ENCODE data around the gene RUNX2. TPM values are rescaled to one million over a fixed set of nuclear protein-coding genes. Genes with fewer than 3 reads are reported as not detected.

The RUNX2 gene
- total RNA-seq, 2 experiments from 2014 or later = 8.0 to 9.3 TPM

DNA sequence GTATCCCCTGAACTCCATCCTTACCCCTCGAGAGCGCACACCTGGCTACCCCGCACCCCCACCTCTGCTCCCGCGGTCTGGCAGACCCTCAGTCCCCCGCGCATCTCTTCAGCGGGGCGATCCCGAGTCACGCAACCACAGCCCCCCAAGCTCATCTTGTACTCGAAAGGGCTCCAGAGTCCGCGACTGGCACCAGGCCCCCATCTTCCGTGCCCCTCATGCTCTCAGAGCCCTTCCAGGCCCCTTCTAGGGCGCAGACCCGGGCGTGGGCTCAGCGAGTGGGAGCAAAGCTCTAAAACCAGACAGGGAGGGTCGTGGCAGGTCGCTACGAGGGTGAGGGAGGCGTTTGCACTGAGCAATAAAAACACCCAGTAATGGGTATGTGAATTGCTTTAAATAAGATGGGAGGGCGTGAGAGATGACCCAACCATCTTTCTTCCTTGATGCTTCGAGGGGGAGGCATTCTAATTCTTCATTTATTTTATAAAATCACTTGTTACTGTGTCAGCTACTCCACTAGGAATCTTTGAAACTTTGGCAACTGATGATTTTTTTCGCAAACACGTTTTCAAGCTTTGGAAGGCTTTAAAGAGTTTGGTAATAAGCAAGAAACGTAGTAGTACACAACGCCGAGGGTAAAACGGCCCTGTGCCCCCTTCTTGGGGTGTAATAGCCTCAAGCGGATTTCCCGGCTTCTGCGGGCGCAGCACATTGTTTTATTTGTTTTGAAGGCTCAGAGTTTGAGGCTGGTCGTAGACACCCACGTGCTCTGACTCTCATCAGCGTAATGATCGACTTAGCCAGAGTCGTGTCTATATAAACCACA, 92.2 kb downstream of the RUNX2 start:
- peak overlapping the region; percentile 94 for H3K4me3 Mint-ChIP-seq
- no peaks in the 10 kb centered on the region for H3K27me3 Mint-ChIP-seq
- H3K27ac Mint-ChIP-seq = peak overlapping the region; percentile 95
- DNase-seq = peak; percentile 82
- peak; percentile 17 for ATAC-seq
- no peaks in the 10 kb centered on the region for H3K9me3 Mint-ChIP-seq
- CTCF ChIA-PET = interaction anchor here (0.6 to 3.6 kb wide), 16 partner anchors 18 to 945 kb away, joined by 3 to 16 read pairs (median 4); no protein-coding TSS in a partner anchor
- intact Hi-C loops (cut with micrococcal nuclease) = loop anchor here (5.0 kb wide), 3 partner anchors 67 to 768 kb away; no protein-coding TSS in a partner anchor
- H3K4me1 Mint-ChIP-seq (ENCODE audit: low read depth) = peaks cover 42% of the 10 kb centered on the region
- TF ChIP-seq, protein P1, sequence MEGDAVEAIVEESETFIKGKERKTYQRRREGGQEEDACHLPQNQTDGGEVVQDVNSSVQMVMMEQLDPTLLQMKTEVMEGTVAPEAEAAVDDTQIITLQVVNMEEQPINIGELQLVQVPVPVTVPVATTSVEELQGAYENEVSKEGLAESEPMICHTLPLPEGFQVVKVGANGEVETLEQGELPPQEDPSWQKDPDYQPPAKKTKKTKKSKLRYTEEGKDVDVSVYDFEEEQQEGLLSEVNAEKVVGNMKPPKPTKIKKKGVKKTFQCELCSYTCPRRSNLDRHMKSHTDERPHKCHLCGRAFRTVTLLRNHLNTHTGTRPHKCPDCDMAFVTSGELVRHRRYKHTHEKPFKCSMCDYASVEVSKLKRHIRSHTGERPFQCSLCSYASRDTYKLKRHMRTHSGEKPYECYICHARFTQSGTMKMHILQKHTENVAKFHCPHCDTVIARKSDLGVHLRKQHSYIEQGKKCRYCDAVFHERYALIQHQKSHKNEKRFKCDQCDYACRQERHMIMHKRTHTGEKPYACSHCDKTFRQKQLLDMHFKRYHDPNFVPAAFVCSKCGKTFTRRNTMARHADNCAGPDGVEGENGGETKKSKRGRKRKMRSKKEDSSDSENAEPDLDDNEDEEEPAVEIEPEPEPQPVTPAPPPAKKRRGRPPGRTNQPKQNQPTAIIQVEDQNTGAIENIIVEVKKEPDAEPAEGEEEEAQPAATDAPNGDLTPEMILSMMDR (IDR thresholded peaks at IDR 0.05) = no peak
- POLR2A ChIA-PET = interaction anchor here (0.6 to 3.4 kb wide), 7 partner anchors 12 to 1827 kb away, joined by 3 to 20 read pairs (median 3); partner anchors contain the start of gene SUPT3H
- H3K36me3 Mint-ChIP-seq (ENCODE audit: low read depth) = peaks cover 2% of the 10 kb centered on the region

DNA sequence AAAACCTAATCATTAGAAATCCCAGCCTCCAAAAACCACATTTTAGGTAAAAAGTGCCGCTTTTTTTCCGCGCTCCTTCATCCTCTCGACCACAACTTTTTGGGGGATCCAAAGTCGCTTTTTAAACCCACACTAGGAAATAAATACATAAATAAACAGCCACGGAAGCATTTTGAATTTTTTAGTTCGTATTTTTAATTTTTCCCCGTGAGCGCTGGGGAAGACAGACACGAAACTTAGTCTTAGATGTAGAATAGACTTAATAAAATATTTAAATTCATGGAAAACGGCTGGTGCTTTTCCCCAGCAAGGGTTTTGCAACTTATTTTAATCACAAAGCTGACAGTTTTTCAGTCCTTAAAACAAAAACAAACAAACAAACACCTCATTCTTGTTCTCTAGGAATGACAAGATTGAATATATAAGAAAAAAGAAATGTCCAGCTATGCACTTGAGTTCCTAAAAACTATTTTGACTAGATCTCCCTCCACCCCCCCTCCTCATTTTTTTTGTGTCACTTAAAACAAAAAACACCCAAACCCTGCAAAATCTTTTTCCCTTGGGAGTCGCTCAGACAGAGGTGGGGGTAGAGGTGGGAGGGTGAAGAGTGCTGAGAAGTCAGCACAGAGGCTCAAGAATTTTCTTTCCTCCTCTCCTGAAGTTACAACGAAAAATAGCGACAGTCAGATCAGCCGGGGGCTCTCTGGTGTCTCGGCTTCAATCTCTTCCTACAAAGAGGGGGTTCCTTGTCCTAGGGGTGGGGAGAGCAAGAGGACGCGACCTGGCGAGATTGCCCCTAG, 93.0 kb downstream of the RUNX2 start:
- POLR2A ChIA-PET = interaction anchor here (0.7 to 3.4 kb wide), 4 partner anchors 24 to 488 kb away, joined by 3 to 20 read pairs (median 5); partner anchors contain the start of gene SUPT3H
- CTCF ChIA-PET = interaction anchor here (0.5 to 3.6 kb wide), 12 partner anchors 11 to 765 kb away, joined by 3 to 16 read pairs (median 4); no protein-coding TSS in a partner anchor
- DNase-seq (no peak), ATAC-seq (peak; percentile 2)
- Mint-ChIP-seq H3K9me3 (no peaks in the 10 kb centered on the region), H3K4me1 (ENCODE audit: low read depth) (peaks cover 36% of the 10 kb centered on the region), H3K36me3 (ENCODE audit: low read depth) (peaks cover 2% of the 10 kb centered on the region), H3K27me3 (no peaks in the 10 kb centered on the region), H3K4me3 (peak overlapping the region; percentile 94), H3K27ac (peak overlapping the region; percentile 95)
- intact Hi-C loops (cut with micrococcal nuclease) = loop anchor here (5.0 kb wide), 3 partner anchors 66 to 769 kb away; no protein-coding TSS in a partner anchor
- TF ChIP-seq, protein P1 (IDR thresholded peaks at IDR 0.05) = no peak

DNA sequence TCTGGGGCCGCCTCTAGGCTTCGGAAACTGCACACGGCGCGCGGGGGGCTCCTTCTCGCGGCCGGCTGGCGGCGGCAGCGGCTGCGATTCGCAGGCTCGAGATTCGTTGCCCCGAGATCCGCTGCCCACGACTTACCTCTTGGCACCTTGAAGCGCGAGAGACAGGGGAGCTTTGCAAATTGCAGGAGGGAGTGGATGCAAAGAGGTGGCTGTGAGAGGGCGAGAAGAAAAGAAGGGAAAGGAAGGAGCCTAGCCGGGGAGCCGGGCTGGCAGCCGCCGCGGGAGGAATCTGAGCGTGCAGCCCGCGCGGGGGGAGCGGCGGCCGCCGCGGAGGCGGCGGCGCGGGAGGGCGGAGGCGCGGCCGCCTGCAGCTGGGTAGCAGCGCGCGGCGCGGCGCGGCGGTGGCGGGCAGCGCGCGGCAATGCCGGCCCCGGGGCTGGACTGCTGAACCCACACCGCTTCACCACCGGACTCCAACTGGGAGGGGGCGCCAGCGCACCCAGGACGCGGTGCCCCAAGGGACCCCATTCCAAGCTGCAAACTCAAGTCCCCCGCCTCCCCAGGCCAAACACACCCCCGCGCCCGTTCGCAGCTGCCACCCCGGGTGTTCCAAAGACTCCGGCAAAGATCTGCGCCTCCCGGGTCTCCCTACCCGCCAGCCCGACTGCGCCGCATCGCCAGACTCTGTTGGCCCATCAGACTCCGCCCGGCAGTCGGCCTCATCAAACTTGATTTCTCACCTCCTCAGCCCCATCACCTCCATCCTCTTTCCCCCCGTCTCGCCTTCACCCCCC, 93.8 kb downstream of the RUNX2 start:
- peak overlapping the region; percentile 95 for H3K27ac Mint-ChIP-seq
- H3K27me3 Mint-ChIP-seq = no peaks in the 10 kb centered on the region
- DNase-seq (peak; percentile 71), ATAC-seq (peak; percentile 25)
- H3K36me3 Mint-ChIP-seq (ENCODE audit: low read depth) = peaks cover 2% of the 10 kb centered on the region
- peaks cover 29% of the 10 kb centered on the region for H3K4me1 Mint-ChIP-seq (ENCODE audit: low read depth)
- POLR2A ChIA-PET = interaction anchor here (1.0 to 3.4 kb wide), 5 partner anchors 9 to 286 kb away, joined by 3 to 20 read pairs (median 4); partner anchors contain the start of gene SUPT3H
- TF ChIP-seq, protein P1 (IDR thresholded peaks at IDR 0.05) = no peak
- H3K9me3 Mint-ChIP-seq = no peaks in the 10 kb centered on the region
- CTCF ChIA-PET = interaction anchor here (0.5 to 3.6 kb wide), 9 partner anchors 10 to 766 kb away, joined by 3 to 16 read pairs (median 4); no protein-coding TSS in a partner anchor
- intact Hi-C loops (cut with micrococcal nuclease) = loop anchor here (5.0 kb wide), 3 partner anchors 65 to 770 kb away; no protein-coding TSS in a partner anchor
- H3K4me3 Mint-ChIP-seq = peak overlapping the region; percentile 94

DNA sequence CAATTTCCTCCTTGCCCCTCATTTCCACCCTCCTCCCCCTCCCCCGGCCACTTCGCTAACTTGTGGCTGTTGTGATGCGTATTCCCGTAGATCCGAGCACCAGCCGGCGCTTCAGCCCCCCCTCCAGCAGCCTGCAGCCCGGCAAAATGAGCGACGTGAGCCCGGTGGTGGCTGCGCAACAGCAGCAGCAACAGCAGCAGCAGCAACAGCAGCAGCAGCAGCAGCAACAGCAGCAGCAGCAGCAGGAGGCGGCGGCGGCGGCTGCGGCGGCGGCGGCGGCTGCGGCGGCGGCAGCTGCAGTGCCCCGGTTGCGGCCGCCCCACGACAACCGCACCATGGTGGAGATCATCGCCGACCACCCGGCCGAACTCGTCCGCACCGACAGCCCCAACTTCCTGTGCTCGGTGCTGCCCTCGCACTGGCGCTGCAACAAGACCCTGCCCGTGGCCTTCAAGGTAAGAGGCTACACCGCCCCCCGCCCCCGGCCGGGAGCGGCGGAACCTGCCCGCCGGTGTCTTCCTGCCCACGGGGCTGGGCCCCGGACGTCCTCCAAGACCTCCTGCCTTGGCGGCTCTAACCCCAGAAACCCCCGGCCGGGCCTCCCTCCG, 94.5 kb downstream of the RUNX2 start:
- peak; percentile 31 for ATAC-seq
- DNase-seq = peak; percentile 66
- Mint-ChIP-seq H3K4me1 (ENCODE audit: low read depth) (peaks cover 27% of the 10 kb centered on the region), H3K27ac (peak overlapping the region; percentile 96), H3K27me3 (no peaks in the 10 kb centered on the region), H3K36me3 (ENCODE audit: low read depth) (peaks cover 2% of the 10 kb centered on the region), H3K4me3 (peak overlapping the region; percentile 94), H3K9me3 (no peaks in the 10 kb centered on the region)
- TF ChIP-seq, protein P1 (IDR thresholded peaks at IDR 0.05) = no peak
- intact Hi-C loops (cut with micrococcal nuclease) = loop anchor here (5.0 kb wide), 3 partner anchors 65 to 770 kb away; no protein-coding TSS in a partner anchor
- ChIA-PET POLR2A (interaction anchor here (1.0 to 3.4 kb wide), 5 partner anchors 8 to 285 kb away, joined by 3 to 20 read pairs (median 4); partner anchors contain the start of gene SUPT3H), CTCF (interaction anchor here (1.4 to 3.6 kb wide), 5 partner anchors 9 to 766 kb away, joined by 3 to 16 read pairs (median 8); no protein-coding TSS in a partner anchor)
